ENCODE measurements around the gene PGPEP1.
A peak's percentile ranks its signal among the peaks of the same experiment; 100 is the strongest.

The PGPEP1 gene

GRCh38 chr19:18338541-18338940, 1.9 kb upstream of the PGPEP1 start:
- H4K91ac ChIP-seq (ENCODE audit: low read depth, low read length): no peak overlapping the region
- H3K4me2 ChIP-seq (ENCODE audit: low read length): no peak overlapping the region
- H3K4me1 ChIP-seq (ENCODE audit: control insufficient read depth in 1 of 2, insufficient read depth in 2 of 2, low read length in 2 of 2): peaks cover 14 to 17% of the 10 kb centered on the region in 2 experiments
- no peaks in the 10 kb centered on the region for H3K27me3 ChIP-seq (ENCODE audit: insufficient read depth, low read length)
- DNase-seq: no peak
- no peak overlapping the region for H2AK5ac ChIP-seq (ENCODE audit: low read length)
- H3K79me1 ChIP-seq (ENCODE audit: low read length): peaks cover 8% of the 10 kb centered on the region
- no peak overlapping the region for H2BK12ac ChIP-seq (ENCODE audit: low read length)
- H3K36me3 ChIP-seq (ENCODE audit: control insufficient read depth in 1 of 2, insufficient read depth in 2 of 2, low read length in 2 of 2): no peaks in the 10 kb centered on the region
- no peak overlapping the region for H4K8ac ChIP-seq (ENCODE audit: low read depth, low read length)
- no peak overlapping the region for H2BK120ac ChIP-seq (ENCODE audit: insufficient read depth, low read length, poor library complexity)
- no peak overlapping the region for H3K14ac ChIP-seq (ENCODE audit: low read length)
- H2BK5ac ChIP-seq (ENCODE audit: low read depth, low read length, poor library complexity): no peak overlapping the region
- no peak overlapping the region for H3K4ac ChIP-seq (ENCODE audit: low read depth, low read length)
- WGBS (ENCODE audit: extremely low coverage, insufficient coverage, insufficient read length): no CpG with 5 or more reads among the region's 9 CpGs
- H3K79me2 ChIP-seq (ENCODE audit: control insufficient read depth, insufficient read depth, low read length, poor library complexity): no peaks in the 10 kb centered on the region
- H3K9ac ChIP-seq (ENCODE audit: low read length): no peak overlapping the region
- H3K23ac ChIP-seq (ENCODE audit: low read length): no peak overlapping the region
- H3K27ac ChIP-seq (ENCODE audit: low read depth, low read length): no peak overlapping the region
- H3K9me3 ChIP-seq (ENCODE audit: insufficient read depth, low read depth, low read length): no peaks in the 10 kb centered on the region
- no peak overlapping the region for H3K4me3 ChIP-seq (ENCODE audit: low read depth, low read length)
- H3K18ac ChIP-seq (ENCODE audit: low read length): no peak overlapping the region
- H4K12ac ChIP-seq (ENCODE audit: low read depth, low read length): no peak overlapping the region
- no peak overlapping the region for H2AFZ ChIP-seq (ENCODE audit: insufficient read depth, low read length, poor library complexity)

GRCh38 chr19:18339723-18340122, 675 bp upstream of the PGPEP1 start:
- Histone ChIP-seq H3K18ac (ENCODE audit: low read length) (no peak overlapping the region), H4K91ac (ENCODE audit: low read depth, low read length) (peak overlapping the region; percentile 16), H3K79me2 (ENCODE audit: control insufficient read depth, insufficient read depth, low read length, poor library complexity) (no peaks in the 10 kb centered on the region), H4K8ac (ENCODE audit: low read depth, low read length) (peak overlapping the region; percentile 31), H2AFZ (ENCODE audit: insufficient read depth, low read length, poor library complexity) (no peak overlapping the region), H3K4me1 (ENCODE audit: control insufficient read depth in 1 of 2, insufficient read depth in 2 of 2, low read length in 2 of 2) (peaks cover 10 to 15% of the 10 kb centered on the region in 2 experiments), H2BK12ac (ENCODE audit: low read length) (peak overlapping the region; percentile 72), H3K4me3 (ENCODE audit: low read depth, low read length) (no peak overlapping the region), H3K4me2 (ENCODE audit: low read length) (peak overlapping the region; percentile 91), H3K36me3 (ENCODE audit: control insufficient read depth in 1 of 2, insufficient read depth in 2 of 2, low read length in 2 of 2) (no peaks in the 10 kb centered on the region), H2BK120ac (ENCODE audit: insufficient read depth, low read length, poor library complexity) (no peak overlapping the region), H3K9me3 (ENCODE audit: insufficient read depth, low read depth, low read length) (no peaks in the 10 kb centered on the region), H2BK5ac (ENCODE audit: low read depth, low read length, poor library complexity) (no peak overlapping the region), H4K12ac (ENCODE audit: low read depth, low read length) (no peak overlapping the region), H3K14ac (ENCODE audit: low read length) (peak overlapping the region; percentile 47), H3K27ac (ENCODE audit: low read depth, low read length) (no peak overlapping the region), H2AK5ac (ENCODE audit: low read length) (peak overlapping the region; percentile 61), H3K79me1 (ENCODE audit: low read length) (peaks cover 5% of the 10 kb centered on the region), H3K9ac (ENCODE audit: low read length) (no peak overlapping the region), H3K23ac (ENCODE audit: low read length) (no peak overlapping the region), H3K27me3 (ENCODE audit: insufficient read depth, low read length) (no peaks in the 10 kb centered on the region), H3K4ac (ENCODE audit: low read depth, low read length) (peak overlapping the region; percentile 56)
- DNase-seq: no peak
- WGBS (ENCODE audit: extremely low coverage, insufficient coverage, insufficient read length): no CpG with 5 or more reads among the region's 6 CpGs

- no peak for DNase-seq
- WGBS (ENCODE audit: extremely low coverage, insufficient coverage, insufficient read length): no CpG with 5 or more reads among the region's 18 CpGs
- Histone ChIP-seq H3K4me1 (ENCODE audit: control insufficient read depth in 1 of 2, insufficient read depth in 2 of 2, low read length in 2 of 2) (peaks cover 10 to 15% of the 10 kb centered on the region in 2 experiments), H3K79me2 (ENCODE audit: control insufficient read depth, insufficient read depth, low read length, poor library complexity) (no peaks in the 10 kb centered on the region), H3K4me2 (ENCODE audit: low read length) (peak overlapping the region; percentile 91), H2BK120ac (ENCODE audit: insufficient read depth, low read length, poor library complexity) (no peak overlapping the region), H2AFZ (ENCODE audit: insufficient read depth, low read length, poor library complexity) (peak overlapping the region; percentile 27), H3K79me1 (ENCODE audit: low read length) (peaks cover 5% of the 10 kb centered on the region), H3K9me3 (ENCODE audit: insufficient read depth, low read depth, low read length) (no peaks in the 10 kb centered on the region), H3K4ac (ENCODE audit: low read depth, low read length) (no peak overlapping the region), H2BK5ac (ENCODE audit: low read depth, low read length, poor library complexity) (no peak overlapping the region), H4K8ac (ENCODE audit: low read depth, low read length) (no peak overlapping the region), H2BK12ac (ENCODE audit: low read length) (no peak overlapping the region), H3K14ac (ENCODE audit: low read length) (no peak overlapping the region), H3K9ac (ENCODE audit: low read length) (no peak overlapping the region), H2AK5ac (ENCODE audit: low read length) (no peak overlapping the region), H3K18ac (ENCODE audit: low read length) (no peak overlapping the region), H3K23ac (ENCODE audit: low read length) (no peak overlapping the region), H3K4me3 (ENCODE audit: low read depth, low read length) (peak overlapping the region; percentile 83), H3K27me3 (ENCODE audit: insufficient read depth, low read length) (no peaks in the 10 kb centered on the region), H4K12ac (ENCODE audit: low read depth, low read length) (no peak overlapping the region), H3K36me3 (ENCODE audit: control insufficient read depth in 1 of 2, insufficient read depth in 2 of 2, low read length in 2 of 2) (no peaks in the 10 kb centered on the region), H4K91ac (ENCODE audit: low read depth, low read length) (peak overlapping the region; percentile 56), H3K27ac (ENCODE audit: low read depth, low read length) (no peak overlapping the region)
Measured at GRCh38 chr19:18340990-18341868, 831 bp downstream of the PGPEP1 start.

GRCh38 chr19:18342090-18342632, 1.8 kb downstream of the PGPEP1 start:
- H4K12ac ChIP-seq (ENCODE audit: low read depth, low read length): no peak overlapping the region
- H3K36me3 ChIP-seq (ENCODE audit: control insufficient read depth in 1 of 2, insufficient read depth in 2 of 2, low read length in 2 of 2): no peaks in the 10 kb centered on the region

More at GRCh38 chr19:18342090-18342632, 1.8 kb downstream of the PGPEP1 start:
- H3K4me3 ChIP-seq (ENCODE audit: low read depth, low read length): no peak overlapping the region
- no peak overlapping the region for H3K27ac ChIP-seq (ENCODE audit: low read depth, low read length)
- no peak overlapping the region for H2BK12ac ChIP-seq (ENCODE audit: low read length)
- H2BK120ac ChIP-seq (ENCODE audit: insufficient read depth, low read length, poor library complexity): no peak overlapping the region
- H3K4me1 ChIP-seq (ENCODE audit: control insufficient read depth in 1 of 2, insufficient read depth in 2 of 2, low read length in 2 of 2): peaks cover 10 to 15% of the 10 kb centered on the region in 2 experiments
- DNase-seq: peak; percentile 54 to 76
- H2AFZ ChIP-seq (ENCODE audit: insufficient read depth, low read length, poor library complexity): no peak overlapping the region
- no peaks in the 10 kb centered on the region for H3K9me3 ChIP-seq (ENCODE audit: insufficient read depth, low read depth, low read length)
- no peak overlapping the region for H3K23ac ChIP-seq (ENCODE audit: low read length)
- no CpG with 5 or more reads among the region's 8 CpGs for WGBS (ENCODE audit: extremely low coverage, insufficient coverage, insufficient read length)
- no peak overlapping the region for H2AK5ac ChIP-seq (ENCODE audit: low read length)
- H3K18ac ChIP-seq (ENCODE audit: low read length): no peak overlapping the region
- no peak overlapping the region for H3K4me2 ChIP-seq (ENCODE audit: low read length)
- no peak overlapping the region for H3K9ac ChIP-seq (ENCODE audit: low read length)
- no peak overlapping the region for H2BK5ac ChIP-seq (ENCODE audit: low read depth, low read length, poor library complexity)
- H3K14ac ChIP-seq (ENCODE audit: low read length): no peak overlapping the region
- peaks cover 5% of the 10 kb centered on the region for H3K79me1 ChIP-seq (ENCODE audit: low read length)
- no peaks in the 10 kb centered on the region for H3K27me3 ChIP-seq (ENCODE audit: insufficient read depth, low read length)
- H4K8ac ChIP-seq (ENCODE audit: low read depth, low read length): no peak overlapping the region
- no peak overlapping the region for H4K91ac ChIP-seq (ENCODE audit: low read depth, low read length)
- H3K79me2 ChIP-seq (ENCODE audit: control insufficient read depth, insufficient read depth, low read length, poor library complexity): no peaks in the 10 kb centered on the region
- H3K4ac ChIP-seq (ENCODE audit: low read depth, low read length): no peak overlapping the region
